ENCODE data around the gene SYT8.

DNA sequence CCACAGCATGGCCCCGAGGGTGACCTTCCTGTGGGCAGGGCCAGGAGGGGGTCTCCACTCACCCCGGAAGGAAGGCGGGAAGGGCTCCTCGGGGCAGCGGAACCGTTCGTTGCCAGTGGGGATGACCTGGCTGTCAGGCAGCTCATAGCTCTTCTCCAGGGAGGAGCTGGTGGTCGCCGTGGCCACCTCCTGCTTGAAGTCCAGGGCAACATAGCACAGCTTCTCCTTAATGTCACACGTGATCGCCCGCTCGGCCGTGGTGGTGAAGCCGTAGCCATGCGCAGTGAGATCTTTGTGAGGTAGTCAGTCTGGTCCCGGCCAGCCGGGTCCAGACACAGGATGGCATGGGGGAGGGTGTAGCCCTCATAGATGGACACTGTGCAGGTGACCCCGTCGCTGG is 31.5 kb upstream of the SYT8 start:
- TF ChIP-seq EGR1 (IDR thresholded peaks at IDR 0.05; ENCODE audit: borderline replicate concordance, low read depth, low read length) (no peak), TEAD4 (IDR thresholded peaks at IDR 0.05; ENCODE audit: low read depth, low read length) (no peak), ZNF274 (IDR thresholded peaks at IDR 0.05; ENCODE audit: borderline replicate concordance, extremely low read depth, low read length) (no peak)
